Mucosa of descending colon (tissue), 3 donors: ENCODE measurements around the gene ASIC1. TPM values are rescaled to one million over a fixed set of nuclear protein-coding genes. Genes with fewer than 3 reads are reported as not detected.

ENCODE experiments used
- ATAC-seq: fragments of 200-7000 bp; cut with Tn5 transposase; one replicate; pipeline ENCODE4 v1.9.1; 2020; ENCODE audit warnings: mild to moderate bottlenecking, moderate library complexity
- DNase-seq, 3 donors: peaks; one replicate each; pipeline ENCODE4 v3.0.0-alpha.2; 2020
- H3K36me3 ChIP-seq: fragments of 200-600 bp; one replicate; pipeline ENCODE4 v1.8.0; 2021; ENCODE audit warnings: low read depth, mild to moderate bottlenecking
- H3K4me1 ChIP-seq: fragments of 200-600 bp; one replicate; pipeline ENCODE4 v1.8.0; 2021; ENCODE audit warnings: low read depth, mild to moderate bottlenecking
- H3K4me3 ChIP-seq: fragments of 200-600 bp; one replicate; pipeline ENCODE4 v1.8.0; 2021; ENCODE audit warnings: mild to moderate bottlenecking
- H3K9me3 ChIP-seq: fragments of 200-600 bp; one replicate; pipeline ENCODE4 v1.8.0; 2021; ENCODE audit warnings: mild to moderate bottlenecking
- CTCF ChIP-seq: fragments of 200-600 bp; IDR thresholded peaks from one replicate; pipeline ENCODE4 v1.8.0; 2022; ENCODE audit warnings: antibody characterized with exemption, mild to moderate bottlenecking
- intact Hi-C, 2 donors: fragments of 100-400 bp; cut with DNase I in 1 of 2; cut with micrococcal nuclease in 1 of 2; formaldehyde crosslinking; loops; one replicate each; pipeline versions ENCODE4 v1.11.0 to v1.11.1; 2022; cut with DNase I, micrococcal nuclease
- total RNA-seq, 3 donors: library from RNA; stranded (reverse); fragmentation: NEBNext Ultra II Directional in 2 of 3; extraction: Animal tissue kit (Norgen Biotek cat#: 25700) in 2 of 3; gene quantifications; one replicate each; pipeline versions ENCODE4 v1.2.1 to v1.2.4, GENCODE V29; 2021 to 2023
- donor health status: DM: no; HTN: no; CAD: no; lungs with moderate emphysema.
- donor health status: DM: no; HTN: no; CAD: no.
- donor health status: DM: no; HTN: yes; CAD: no.

The ASIC1 gene
- total RNA-seq, 3 donors from 2014 or later, result 0.35 to 9.9 (median 1.7) TPM

- DNase-seq (no peak), ATAC-seq (no peak)
- intact Hi-C loops, result no loop called here
- no peaks in the 10 kb centered on the region for H3K4me1 ChIP-seq
- TF ChIP-seq CTCF, result no peak
- H3K4me3 ChIP-seq, result no peak overlapping the region
- H3K36me3 ChIP-seq, result peaks cover 25% of the 10 kb centered on the region
- H3K9me3 ChIP-seq, result no peaks in the 10 kb centered on the region
These were observed 40.6 kb downstream of the ASIC1 start for GRCh38 chr12:50097952-50098351.

GRCh38 chr12:50099302-50100008 lies 42.1 kb downstream of the ASIC1 start:
- Histone ChIP-seq H3K4me1 (peaks cover 10% of the 10 kb centered on the region), H3K36me3 (peaks cover 20% of the 10 kb centered on the region), H3K9me3 (no peaks in the 10 kb centered on the region), H3K4me3 (no peak overlapping the region)
- DNase-seq, result no peak
- TF ChIP-seq CTCF, result no peak
- ATAC-seq, result no peak
- intact Hi-C loops, result no loop called here

GRCh38 chr12:50100561-50100960 lies 43.2 kb downstream of the ASIC1 start:
- intact Hi-C loops, result no loop called here
- ATAC-seq (no peak), DNase-seq (no peak)
- no peaks in the 10 kb centered on the region for H3K9me3 ChIP-seq
- no peak for TF ChIP-seq CTCF
- H3K4me3 ChIP-seq, result no peak overlapping the region
- peaks cover 16% of the 10 kb centered on the region for H3K36me3 ChIP-seq
- H3K4me1 ChIP-seq, result peaks cover 13% of the 10 kb centered on the region

- ATAC-seq (no peak), DNase-seq (no peak)
- no peak for TF ChIP-seq CTCF
- intact Hi-C loops, result no loop called here
- H3K36me3 ChIP-seq, result peaks cover 13% of the 10 kb centered on the region
- no peak overlapping the region for H3K4me3 ChIP-seq
- no peaks in the 10 kb centered on the region for H3K9me3 ChIP-seq
- peaks cover 13% of the 10 kb centered on the region for H3K4me1 ChIP-seq
These were observed 44.3 kb downstream of the ASIC1 start for GRCh38 chr12:50101663-50102062.

- DNase-seq (no peak), ATAC-seq (no peak)
- H3K9me3 ChIP-seq, result no peaks in the 10 kb centered on the region
- no peak for TF ChIP-seq CTCF
- peaks cover 9% of the 10 kb centered on the region for H3K36me3 ChIP-seq
- intact Hi-C loops, result no loop called here
- H3K4me1 ChIP-seq, result peaks cover 13% of the 10 kb centered on the region
- H3K4me3 ChIP-seq, result no peak overlapping the region
These were observed 44.7 kb downstream of the ASIC1 start for GRCh38 chr12:50102131-50102531.
